GM10266 (cell line): ENCODE data around the gene SYT7.

Source experiments
- DNase-seq: peaks from one replicate; pipeline ENCODE4 v3.0.0; 2012; ENCODE audit errors: extremely low spot score
- TF ChIP-seq, protein P1 (sequence below): IDR thresholded peaks from 2 replicates; pipeline ENCODE4 v1.5.1; 2012; ENCODE audit warnings: mild to moderate bottlenecking, low read depth; ENCODE audit not compliant: control insufficient read depth, insufficient read depth; ENCODE audit errors: missing control alignments

SYT7 gene, protein sequence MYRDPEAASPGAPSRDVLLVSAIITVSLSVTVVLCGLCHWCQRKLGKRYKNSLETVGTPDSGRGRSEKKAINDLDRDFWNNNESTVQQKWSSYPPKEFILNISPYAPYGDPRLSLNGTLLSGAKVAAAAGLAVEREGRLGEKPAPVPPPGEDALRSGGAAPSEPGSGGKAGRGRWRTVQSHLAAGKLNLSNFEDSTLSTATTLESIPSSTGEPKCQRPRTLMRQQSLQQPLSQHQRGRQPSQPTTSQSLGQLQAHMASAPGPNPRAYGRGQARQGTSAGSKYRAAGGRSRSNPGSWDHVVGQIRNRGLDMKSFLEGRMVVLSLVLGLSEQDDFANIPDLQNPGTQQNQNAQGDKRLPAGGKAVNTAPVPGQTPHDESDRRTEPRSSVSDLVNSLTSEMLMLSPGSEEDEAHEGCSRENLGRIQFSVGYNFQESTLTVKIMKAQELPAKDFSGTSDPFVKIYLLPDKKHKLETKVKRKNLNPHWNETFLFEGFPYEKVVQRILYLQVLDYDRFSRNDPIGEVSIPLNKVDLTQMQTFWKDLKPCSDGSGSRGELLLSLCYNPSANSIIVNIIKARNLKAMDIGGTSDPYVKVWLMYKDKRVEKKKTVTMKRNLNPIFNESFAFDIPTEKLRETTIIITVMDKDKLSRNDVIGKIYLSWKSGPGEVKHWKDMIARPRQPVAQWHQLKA

DNA sequence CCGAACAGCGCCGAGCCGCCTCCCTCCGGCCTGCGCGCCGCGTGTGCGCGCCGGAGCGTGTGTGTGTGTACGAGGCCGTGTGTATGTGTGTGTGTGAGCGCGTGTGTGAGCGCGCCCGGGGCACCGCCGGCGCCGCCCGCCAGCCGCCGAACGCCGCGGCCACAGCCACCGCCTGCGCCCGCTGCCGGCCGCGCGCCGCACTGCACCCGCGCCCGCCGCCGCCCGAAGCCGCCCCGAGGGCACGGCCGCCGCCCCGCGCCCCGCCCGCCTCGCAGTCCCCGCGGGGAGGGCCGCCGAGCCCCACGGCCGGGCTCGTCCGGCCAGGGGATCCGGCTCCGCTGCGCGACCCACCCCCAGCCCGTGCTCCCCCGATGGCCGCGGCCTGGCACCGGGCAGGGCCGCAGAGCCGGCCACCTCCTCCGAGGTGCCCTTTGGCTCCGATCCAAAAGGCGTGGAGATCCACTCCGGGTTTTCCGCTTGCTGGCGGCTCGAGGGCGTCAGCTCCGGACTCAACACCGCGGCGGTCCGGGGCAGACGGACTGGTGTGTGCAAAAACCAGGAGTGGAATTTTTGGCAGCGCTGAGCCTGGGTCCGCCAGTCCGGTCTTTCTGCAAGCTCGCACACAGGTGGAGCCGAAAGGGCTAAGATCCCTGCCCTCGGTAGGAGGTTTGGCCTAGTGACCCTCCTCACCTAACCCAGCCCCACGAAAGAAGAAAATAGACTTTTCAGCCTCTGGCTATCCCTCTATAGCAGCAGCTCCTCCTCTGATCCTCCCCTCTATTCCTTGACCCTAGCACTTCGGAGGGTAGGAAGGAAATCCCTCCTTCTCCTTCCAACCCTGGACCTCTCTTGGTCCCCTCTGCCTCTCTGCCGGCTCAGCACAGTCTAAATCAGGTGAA is at the start of gene SYT7:
SYT7 (minus strand) TSS at position 47 of the 899 bp plus-strand sequence. CDS start 256 bp downstream, outside the sequence.
- DNase-seq: peak; percentile 97
- TF ChIP-seq, protein P1, sequence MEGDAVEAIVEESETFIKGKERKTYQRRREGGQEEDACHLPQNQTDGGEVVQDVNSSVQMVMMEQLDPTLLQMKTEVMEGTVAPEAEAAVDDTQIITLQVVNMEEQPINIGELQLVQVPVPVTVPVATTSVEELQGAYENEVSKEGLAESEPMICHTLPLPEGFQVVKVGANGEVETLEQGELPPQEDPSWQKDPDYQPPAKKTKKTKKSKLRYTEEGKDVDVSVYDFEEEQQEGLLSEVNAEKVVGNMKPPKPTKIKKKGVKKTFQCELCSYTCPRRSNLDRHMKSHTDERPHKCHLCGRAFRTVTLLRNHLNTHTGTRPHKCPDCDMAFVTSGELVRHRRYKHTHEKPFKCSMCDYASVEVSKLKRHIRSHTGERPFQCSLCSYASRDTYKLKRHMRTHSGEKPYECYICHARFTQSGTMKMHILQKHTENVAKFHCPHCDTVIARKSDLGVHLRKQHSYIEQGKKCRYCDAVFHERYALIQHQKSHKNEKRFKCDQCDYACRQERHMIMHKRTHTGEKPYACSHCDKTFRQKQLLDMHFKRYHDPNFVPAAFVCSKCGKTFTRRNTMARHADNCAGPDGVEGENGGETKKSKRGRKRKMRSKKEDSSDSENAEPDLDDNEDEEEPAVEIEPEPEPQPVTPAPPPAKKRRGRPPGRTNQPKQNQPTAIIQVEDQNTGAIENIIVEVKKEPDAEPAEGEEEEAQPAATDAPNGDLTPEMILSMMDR: peak; percentile 63

DNA sequence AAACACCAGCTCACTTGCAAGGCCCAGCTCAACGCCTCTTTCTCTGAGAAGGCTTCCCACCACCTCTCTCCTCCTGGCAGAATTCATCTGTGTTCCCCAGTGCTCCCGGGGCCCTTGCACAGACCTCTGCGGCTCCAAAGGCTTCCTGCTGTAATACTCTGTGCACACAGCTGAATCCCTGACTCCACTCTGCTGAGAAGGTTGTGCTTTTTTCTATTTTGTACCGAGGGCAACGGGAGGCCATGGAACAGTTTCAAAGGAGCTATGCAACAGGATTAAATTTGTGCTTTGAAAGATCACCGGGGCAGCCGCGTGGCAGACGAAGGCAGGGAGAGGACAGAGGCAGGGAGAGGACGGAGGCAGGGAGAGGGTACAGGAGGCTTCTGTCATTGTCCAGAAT is 49.2 kb upstream of the SYT7 start:
- DNase-seq: no peak
- TF ChIP-seq, protein P1: no peak

DNA sequence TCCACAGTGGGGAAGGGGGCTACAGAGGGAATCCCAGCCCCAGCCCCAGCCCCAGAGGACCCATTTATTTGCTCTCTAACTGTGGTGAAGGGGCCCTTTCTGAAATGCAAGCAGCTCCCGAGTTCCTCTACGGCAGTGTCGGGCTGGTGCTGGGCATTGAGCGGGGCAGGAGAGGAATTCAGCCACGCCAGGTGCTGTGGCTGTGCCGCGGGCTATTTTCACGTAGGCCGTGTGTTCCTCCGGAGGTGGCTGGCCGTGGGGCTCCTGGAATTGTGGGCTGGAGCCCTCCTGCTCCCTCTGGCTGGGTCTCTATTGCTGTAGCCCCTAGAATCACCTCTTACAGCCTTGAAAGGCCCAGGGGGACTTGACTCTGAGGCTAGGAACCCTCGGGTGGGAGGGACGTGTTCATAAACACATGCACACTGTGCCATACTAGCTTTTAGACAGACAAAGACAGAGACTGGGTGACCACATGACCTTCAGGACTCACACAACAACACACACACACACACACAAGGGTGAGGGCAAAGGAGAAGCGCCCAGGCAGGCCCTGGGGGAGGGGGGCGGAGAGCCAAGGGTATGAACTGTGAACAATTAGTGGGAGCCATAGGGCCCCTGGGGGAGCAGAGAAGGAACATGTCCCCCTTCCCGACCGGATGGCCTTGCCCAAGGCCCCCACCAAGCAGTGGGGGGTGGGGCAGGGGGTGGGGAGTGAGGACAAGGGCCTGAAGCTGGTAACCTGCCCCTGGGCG is 48.4 kb upstream of the SYT7 start:
- TF ChIP-seq, protein P1: no peak
- DNase-seq: no peak

DNA sequence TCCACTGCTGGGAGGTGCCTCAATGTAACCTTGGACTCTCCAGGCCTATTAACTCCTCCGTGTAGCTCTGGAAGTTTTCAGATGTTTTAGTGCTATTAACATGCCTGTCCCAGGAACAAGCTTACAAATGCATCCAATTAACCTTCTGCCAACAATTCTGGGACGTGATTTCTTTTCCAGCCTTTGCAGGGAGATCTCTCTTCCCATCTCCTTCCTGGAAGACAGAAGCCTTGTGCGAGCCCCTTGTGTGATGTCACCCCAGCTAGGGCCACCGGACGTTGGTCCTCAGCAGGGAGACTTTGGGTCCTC is 47.7 kb upstream of the SYT7 start:
- TF ChIP-seq, protein P1: no peak
- no peak for DNase-seq

DNA sequence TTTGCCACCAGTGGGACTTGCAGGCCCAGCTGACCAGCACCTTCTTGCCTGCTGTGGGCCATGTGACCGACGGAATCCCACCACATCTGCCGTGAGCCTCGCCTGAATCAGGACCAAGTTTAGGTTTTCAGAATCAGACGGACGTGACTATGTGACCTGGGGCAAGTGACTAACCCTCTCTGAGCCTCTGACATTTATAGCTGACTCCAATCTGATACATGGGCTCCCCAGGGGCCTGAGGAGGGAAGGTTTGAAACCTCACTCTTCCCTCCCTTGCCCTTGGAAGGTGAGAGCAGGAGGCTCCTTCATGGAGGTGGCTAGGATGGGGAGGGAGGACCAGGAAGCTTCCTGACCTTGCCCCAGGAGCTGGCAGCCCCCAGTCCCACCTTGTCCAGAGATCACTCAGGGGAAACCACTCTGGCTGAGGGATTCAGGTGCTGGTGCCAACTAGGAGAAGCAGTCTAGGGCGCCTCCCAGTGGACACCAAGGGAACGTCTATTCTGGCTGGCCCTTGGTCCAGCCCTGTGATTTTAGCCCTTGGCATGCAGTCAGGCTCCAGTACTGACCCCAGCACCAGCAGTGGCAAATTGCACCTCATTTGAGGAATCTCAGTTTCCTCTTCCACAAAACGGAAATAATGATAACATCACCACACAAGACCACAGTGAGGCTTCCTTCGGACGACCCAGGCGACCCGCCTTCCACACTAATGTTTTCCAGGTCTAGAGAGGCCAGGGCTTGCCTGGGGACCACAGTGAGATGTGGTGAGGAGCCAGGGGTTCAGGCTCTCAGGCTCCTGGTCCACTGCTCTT is 47.2 kb upstream of the SYT7 start:
- TF ChIP-seq, protein P1: peak; percentile 70
- DNase-seq: peak; percentile 41
